Cardiac atrium fibroblast (primary cell): ENCODE results near the gene NPIPB2. TPM values are rescaled to one million over a fixed set of nuclear protein-coding genes. Genes with fewer than 3 reads are reported as not detected.

Source experiments
- total RNA-seq: library from RNA; depleted of rRNA; stranded (reverse); fragments of >200 nt; gene quantifications from 2 replicates; pipeline ENCODE4 v1.2.3, GENCODE V29; 2015

The NPIPB2 gene
- total RNA-seq, result 2.9 and 4.4 TPM in 2 replicates

GRCh38 chr16:11941945-11942344 is at the start of gene NPIPB2:
TSS of gene NPIPB2 (minus strand) at chr16:11942045. CDS start at chr16:11942045, 0 bp downstream.

GRCh38 chr16:11964761-11965551 is 23.1 kb upstream of the NPIPB2 start, which contains the start of gene TNFRSF17:
TSS of gene TNFRSF17 (plus strand) at chr16:11965210. CDS start at chr16:11965325, 115 bp downstream.

GRCh38 chr16:11915644-11916523 is 26.0 kb downstream of the NPIPB2 start, which contains the start of gene GSPT1:
TSS of gene GSPT1 (minus strand) at chr16:11915956. CDS start at chr16:11915720, 236 bp downstream.

Other genes with a start within 250 kb of the NPIPB2 start
- gene TXNDC11, start 199.2 kb downstream of the NPIPB2 start, total RNA-seq, result 29.2 and 55.2 TPM in 2 replicates
- gene ZC3H7A, start 144.8 kb downstream of the NPIPB2 start, total RNA-seq, result 35.8 and 41.9 TPM in 2 replicates
- gene RSL1D1, start 90.5 kb downstream of the NPIPB2 start, total RNA-seq, result 101 and 107 TPM in 2 replicates
- 65.3 and 75.6 TPM in 2 replicates for gene GSPT1, start 26.1 kb downstream of the NPIPB2 start, total RNA-seq
- gene TNFRSF17, start 23.2 kb upstream of the NPIPB2 start, total RNA-seq, result not detected in 2 replicates
- 4.2 and 9.4 TPM in 2 replicates for gene SNX29, start 34.7 kb upstream of the NPIPB2 start, total RNA-seq